SU-DHL-6 (cell line): ENCODE data around the gene OTULIN.

Experiments
- CTCF ChIP-seq: fragments of 200-600 bp; sonication (generic); IDR thresholded peaks from one replicate; pipeline ENCODE4 v1.5.1; 2017; ENCODE audit warnings: antibody characterized with exemption, mild to moderate bottlenecking, low read length, moderate library complexity; ENCODE audit not compliant: insufficient read depth, poor library complexity, severe bottlenecking
- EZH2phosphoT487 ChIP-seq: fragments of 200-600 bp; sonication (generic), shearing (Covaris generic); conservative IDR thresholded peaks from 2 replicates; pipeline ENCODE4 v1.6.1; 2018; ENCODE audit warnings: mild to moderate bottlenecking, antibody characterized with exemption, low read length, moderate library complexity, mixed read lengths

GRCh38 chr5:14732991-14733390 lies 68.5 kb downstream of the OTULIN start:
- TF ChIP-seq CTCF, result no peak
- TF ChIP-seq EZH2phosphoT487, result no peak
